IPS DF 6.9 (cell line): ENCODE results near the gene DDTL.
"Not testable (repeated sequence)": the region's sequence is repeated elsewhere in the genome, so short reads cannot be mapped to it uniquely, and the experiment has no call there.

Experiments used
- DNase-seq: peaks from one replicate; pipeline ENCODE4 v3.0.0-alpha.2; 2013; ENCODE audit warnings: low read depth, low spot score
- H3K27ac ChIP-seq: one replicate; pipeline ENCODE4 v1.5.1; 2013; ENCODE audit warnings: low read length, control low read depth
- H3K27me3 ChIP-seq: 2 replicates; pipeline ENCODE4 v1.6.1; 2013; ENCODE audit warnings: mild to moderate bottlenecking, low read length; ENCODE audit not compliant: control insufficient read depth, insufficient read depth
- H3K36me3 ChIP-seq: 2 replicates; pipeline ENCODE4 v1.6.1; 2013; ENCODE audit warnings: low read length; ENCODE audit not compliant: control insufficient read depth, insufficient read depth
- H3K4me1 ChIP-seq: 2 replicates; pipeline ENCODE4 v1.6.1; 2013; ENCODE audit warnings: low read length; ENCODE audit not compliant: control insufficient read depth, insufficient read depth
- H3K4me3 ChIP-seq: 2 replicates; pipeline ENCODE4 v1.5.1; 2013; ENCODE audit warnings: mild to moderate bottlenecking, low read length
- H3K9me3 ChIP-seq: 2 replicates; pipeline ENCODE4 v1.6.1; 2013; ENCODE audit warnings: low read length, inconsistent platforms; ENCODE audit not compliant: control insufficient read depth, insufficient read depth
- WGBS: extraction: QIAGEN DNeasy Blood & Tissue Kit; methylation state at CpG from one replicate; pipeline ENCODE4 v1.1.7; 2013; ENCODE audit warnings: mixed read lengths, missing lambda C conversion rate; ENCODE audit not compliant: insufficient read length, insufficient coverage; 5-methylcytosine and 5-hydroxymethylcytosine counted together

The DDTL gene

DNA sequence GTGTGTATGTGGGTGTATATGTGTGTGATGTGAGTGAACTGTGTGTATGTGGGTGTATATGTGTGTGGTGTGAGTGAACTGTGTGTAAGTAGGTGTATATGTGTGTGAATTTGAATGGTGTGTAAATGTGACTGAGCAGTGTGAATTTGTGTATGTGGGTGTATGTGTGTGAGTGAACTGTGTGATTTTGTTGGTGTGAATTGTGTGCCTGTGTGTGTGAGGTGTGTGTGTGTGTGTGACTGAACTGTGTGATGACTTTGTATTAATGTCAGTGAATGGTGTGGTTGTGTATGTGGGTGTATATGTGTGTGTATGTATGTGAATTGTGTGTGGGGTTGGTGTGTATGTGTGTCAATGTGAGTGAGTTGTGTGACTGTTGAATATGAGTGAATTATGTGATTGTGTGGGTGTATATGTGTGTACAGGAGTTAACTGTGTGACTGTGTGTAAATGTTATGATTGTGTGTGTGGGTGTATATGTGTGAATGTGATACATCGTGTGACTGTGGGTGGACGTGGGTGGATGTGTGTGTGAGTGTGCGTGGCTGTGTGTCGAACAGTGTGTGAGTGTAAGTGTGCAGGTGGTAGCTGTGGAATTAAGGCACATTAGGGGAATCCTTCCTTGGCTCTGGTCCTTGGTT lies 20.0 kb downstream of the DDTL start:
- WGBS: 100% methylated on average over 3 of the region's 4 CpGs

DNA sequence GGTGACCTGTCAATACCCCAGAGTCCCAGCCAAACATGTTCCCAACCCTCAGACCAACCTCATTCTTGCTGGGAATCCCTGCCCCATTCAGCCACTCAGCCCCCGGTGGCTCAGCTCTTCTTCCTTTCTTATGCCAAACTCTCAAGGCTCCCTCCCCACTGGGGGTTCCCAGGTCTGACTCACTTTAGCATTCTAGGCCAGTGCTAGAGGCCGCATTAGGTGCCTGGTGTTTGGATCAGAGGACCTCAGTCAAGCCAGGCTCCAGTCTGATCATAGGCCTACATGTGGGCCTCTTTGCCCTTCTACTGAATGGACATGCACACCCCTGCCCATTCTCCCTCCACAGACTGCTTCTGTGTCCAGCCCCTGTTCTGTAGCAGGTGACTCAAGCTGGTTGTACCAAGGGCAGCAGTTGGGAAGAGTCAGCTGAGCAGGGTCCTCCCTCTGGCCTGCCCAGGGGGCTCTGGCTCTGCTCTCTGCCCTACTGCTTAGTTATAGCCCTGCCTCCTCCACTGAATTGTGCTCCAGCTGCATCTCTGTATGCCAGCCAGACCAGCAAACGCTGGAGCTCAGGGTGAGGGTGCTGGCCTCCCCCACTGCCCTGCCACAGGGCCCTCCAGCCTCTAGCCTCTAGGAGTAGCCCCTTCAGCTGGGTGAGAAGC lies 23.0 kb downstream of the DDTL start:
- H3K27me3 ChIP-seq, H3K36me3 ChIP-seq, H3K4me3 ChIP-seq, H3K9me3 ChIP-seq, H3K4me1 ChIP-seq, H3K27ac ChIP-seq, DNase-seq: not testable (repeated sequence)
- WGBS: no CpG with 5 or more reads among the region's 3 CpGs

More for the DNA sequence above, 20.0 kb downstream of the DDTL start:
- H3K27me3 ChIP-seq, H3K4me1 ChIP-seq, H3K4me3 ChIP-seq, DNase-seq, H3K27ac ChIP-seq, H3K9me3 ChIP-seq, H3K36me3 ChIP-seq: not testable (repeated sequence)

DNA sequence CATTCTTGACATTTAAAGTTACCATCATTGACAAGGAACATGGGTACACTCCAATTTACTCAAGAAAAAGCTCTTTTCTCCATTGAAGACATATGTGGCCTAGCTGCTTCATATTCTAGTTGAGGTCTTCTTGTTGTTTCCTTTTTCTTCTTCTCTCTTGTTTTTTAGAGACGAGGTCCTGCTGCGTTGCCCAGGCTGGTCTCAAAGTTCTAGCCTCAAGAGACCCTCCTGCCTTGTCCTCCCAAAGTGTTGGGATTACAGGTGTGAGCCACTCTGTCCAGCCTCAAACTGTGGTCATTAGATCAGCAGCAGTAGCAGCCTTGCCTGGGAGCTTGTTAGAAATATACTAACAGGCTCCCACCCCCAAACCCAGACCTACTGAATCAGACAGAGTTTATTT lies 26.4 kb downstream of the DDTL start:
- not testable (repeated sequence) for H3K36me3 ChIP-seq, H3K27me3 ChIP-seq, H3K4me3 ChIP-seq, DNase-seq, H3K27ac ChIP-seq, H3K9me3 ChIP-seq, H3K4me1 ChIP-seq
- no CpG with 5 or more reads among the region's 2 CpGs for WGBS

DNA sequence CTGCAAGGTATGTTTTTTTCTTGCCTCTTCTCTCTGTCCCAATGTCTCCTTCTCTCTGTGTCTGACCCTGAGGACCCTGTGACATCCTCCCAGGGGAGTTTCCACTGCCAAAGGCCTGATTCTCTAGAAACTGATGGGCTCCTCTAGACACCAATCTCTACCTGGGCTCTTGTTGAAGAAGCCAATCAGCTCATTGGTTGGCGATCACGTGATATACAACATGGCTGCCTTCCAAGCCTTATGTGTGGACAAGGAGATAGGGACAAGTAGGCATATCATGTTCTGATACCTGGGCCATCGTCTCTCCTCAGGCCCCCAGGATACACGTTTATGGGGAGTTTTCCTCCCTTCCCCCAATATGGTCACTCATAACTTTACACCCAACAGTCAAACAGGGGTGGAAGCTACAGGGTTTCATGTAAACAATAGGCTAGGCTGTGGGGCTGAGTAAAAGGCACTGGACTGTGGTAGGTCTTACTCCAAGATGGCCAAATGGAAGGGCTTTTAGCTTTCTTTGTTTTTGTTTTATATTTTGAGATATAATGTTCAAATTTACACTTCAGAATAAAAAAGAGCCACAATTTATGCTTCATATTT lies 27.0 kb downstream of the DDTL start:
- no CpG with 5 or more reads among the region's 4 CpGs for WGBS

DNA sequence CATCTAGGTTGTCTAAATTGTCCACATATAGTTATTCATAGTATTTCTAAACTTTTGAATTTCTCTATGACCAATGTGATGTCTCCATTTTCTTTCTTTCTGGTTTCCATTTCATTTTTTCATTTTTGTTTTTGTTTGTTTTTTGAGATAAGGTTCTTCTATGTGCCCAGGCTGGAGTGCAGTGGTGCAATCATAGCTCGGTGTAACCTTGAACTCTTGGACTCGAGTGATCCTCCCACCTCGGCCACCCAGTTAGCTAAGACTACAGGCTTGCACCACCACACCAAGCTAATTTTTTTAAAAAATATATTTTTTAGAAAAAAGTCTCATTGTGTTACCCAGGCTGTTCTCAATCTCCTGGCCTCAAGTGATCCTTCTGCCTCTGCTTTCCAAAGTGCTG lies 30.4 kb downstream of the DDTL start:
- Histone ChIP-seq H3K9me3 (no peaks in the 10 kb centered on the region), H3K27me3 (no peaks in the 10 kb centered on the region), H3K4me1 (no peaks in the 10 kb centered on the region; the same call in 1 of the 2 replicates), H3K36me3 (no peaks in the 10 kb centered on the region), H3K27ac (no peak overlapping the region), H3K4me3 (no peak overlapping the region)
- DNase-seq: no peak
- no CpG with 5 or more reads among the region's 3 CpGs for WGBS

More for the DNA sequence above, 27.0 kb downstream of the DDTL start:
- not testable (repeated sequence) for H3K4me3 ChIP-seq, H3K27ac ChIP-seq, H3K9me3 ChIP-seq, H3K27me3 ChIP-seq, H3K4me1 ChIP-seq, DNase-seq, H3K36me3 ChIP-seq

DNA sequence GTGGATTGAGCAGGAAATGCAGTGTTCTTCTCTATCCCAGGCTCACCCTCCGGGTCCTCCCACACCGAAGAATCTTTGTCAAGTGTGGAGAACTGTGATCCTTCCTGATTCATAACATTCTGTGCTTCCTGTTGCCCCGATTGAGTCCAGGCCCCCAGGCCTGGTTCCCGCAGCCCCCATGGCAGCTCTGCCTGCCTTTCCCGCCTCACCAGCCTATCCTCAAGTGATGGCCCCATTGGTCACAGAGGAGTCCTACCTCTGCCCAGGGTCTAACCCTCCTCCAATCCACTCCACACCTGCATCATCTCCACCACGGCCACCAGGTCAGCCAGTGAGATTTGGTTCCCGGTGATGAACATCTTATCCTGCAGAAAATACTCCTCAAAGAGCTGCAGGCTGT lies 33.1 kb downstream of the DDTL start:
- H3K36me3 ChIP-seq, H3K4me3 ChIP-seq, H3K27ac ChIP-seq, H3K4me1 ChIP-seq, H3K9me3 ChIP-seq, H3K27me3 ChIP-seq, DNase-seq: not testable (repeated sequence)
- WGBS: no CpG with 5 or more reads among the region's 7 CpGs

DNA sequence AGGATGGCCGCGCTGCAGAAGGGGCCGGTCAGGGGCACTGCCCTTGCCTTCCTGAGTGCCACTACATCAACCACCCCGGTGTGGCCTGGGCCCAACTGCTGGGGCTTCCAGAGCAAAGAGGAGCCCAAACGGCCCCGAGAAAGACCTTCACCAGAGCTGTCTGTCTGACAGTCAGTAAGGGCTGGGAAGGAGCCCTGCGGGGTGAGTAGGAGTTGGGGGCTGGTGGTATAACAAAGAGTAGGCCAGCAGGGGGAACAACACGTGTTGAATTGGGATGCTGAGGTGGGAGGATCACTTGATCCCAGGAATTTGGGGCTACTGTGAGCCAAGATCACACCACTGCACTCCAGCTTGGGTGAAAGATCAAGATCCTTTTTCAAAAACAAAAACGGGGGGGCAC lies 34.6 kb downstream of the DDTL start:
- H3K27me3 ChIP-seq: no peaks in the 10 kb centered on the region
- no peak for DNase-seq
- WGBS: no CpG with 5 or more reads among the region's 9 CpGs
- no peak overlapping the region for H3K27ac ChIP-seq
- no peak overlapping the region for H3K4me3 ChIP-seq
- H3K4me1 ChIP-seq: no peaks in the 10 kb centered on the region; the same call in none of the 2 replicates
- no peaks in the 10 kb centered on the region for H3K36me3 ChIP-seq
- H3K9me3 ChIP-seq: no peaks in the 10 kb centered on the region

DNA sequence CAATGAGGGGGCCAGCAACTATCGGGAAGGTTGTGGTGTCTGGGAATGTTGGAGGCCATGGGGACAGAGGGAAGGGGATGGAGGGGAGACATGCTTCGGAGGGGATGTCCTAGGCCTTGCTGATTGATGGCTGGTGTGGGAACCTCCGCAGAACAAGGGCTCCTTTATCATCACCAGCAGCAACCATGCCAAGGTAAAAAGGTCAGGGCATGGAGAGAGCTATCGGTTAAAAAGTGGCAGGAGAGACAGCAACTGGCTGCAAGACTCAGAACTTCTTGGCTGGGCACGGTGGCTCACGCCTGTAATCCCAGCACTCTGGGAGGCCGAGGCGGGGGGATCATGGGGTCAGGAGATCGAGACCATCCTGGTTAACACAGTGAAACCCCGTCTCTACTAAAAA lies 35.6 kb downstream of the DDTL start:
- no peaks in the 10 kb centered on the region for H3K36me3 ChIP-seq
- H3K27me3 ChIP-seq: no peaks in the 10 kb centered on the region
- no peak overlapping the region for H3K27ac ChIP-seq
- DNase-seq: no peak
- no peak overlapping the region for H3K4me3 ChIP-seq
- no CpG with 5 or more reads among the region's 10 CpGs for WGBS
- H3K4me1 ChIP-seq: no peaks in the 10 kb centered on the region; the same call in none of the 2 replicates
- no peaks in the 10 kb centered on the region for H3K9me3 ChIP-seq

DNA sequence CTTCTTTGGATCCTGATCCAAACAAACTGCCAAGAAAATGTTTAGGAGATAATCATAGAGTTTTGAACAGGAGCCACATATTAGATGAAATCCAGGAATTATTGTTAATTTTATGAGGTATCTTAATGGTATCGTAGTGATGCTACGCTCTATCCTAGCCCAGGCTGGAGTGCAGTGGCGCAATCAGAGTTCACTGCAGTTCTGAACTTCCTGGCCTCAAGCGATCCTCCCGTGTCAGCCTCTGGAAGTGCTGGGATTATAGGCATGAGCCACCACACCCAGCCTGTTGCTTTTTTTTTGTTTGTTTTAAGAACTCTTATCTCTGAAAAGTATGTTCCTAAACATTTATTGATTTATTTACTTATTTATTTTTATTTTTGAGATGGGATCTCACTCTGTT lies 36.2 kb downstream of the DDTL start:
- no peak for DNase-seq
- Histone ChIP-seq H3K4me3 (no peak overlapping the region), H3K27ac (no peak overlapping the region), H3K36me3 (no peaks in the 10 kb centered on the region), H3K27me3 (no peaks in the 10 kb centered on the region), H3K4me1 (no peaks in the 10 kb centered on the region; the same call in none of the 2 replicates), H3K9me3 (no peaks in the 10 kb centered on the region)
- WGBS: no CpG with 5 or more reads among the region's 5 CpGs

DNA sequence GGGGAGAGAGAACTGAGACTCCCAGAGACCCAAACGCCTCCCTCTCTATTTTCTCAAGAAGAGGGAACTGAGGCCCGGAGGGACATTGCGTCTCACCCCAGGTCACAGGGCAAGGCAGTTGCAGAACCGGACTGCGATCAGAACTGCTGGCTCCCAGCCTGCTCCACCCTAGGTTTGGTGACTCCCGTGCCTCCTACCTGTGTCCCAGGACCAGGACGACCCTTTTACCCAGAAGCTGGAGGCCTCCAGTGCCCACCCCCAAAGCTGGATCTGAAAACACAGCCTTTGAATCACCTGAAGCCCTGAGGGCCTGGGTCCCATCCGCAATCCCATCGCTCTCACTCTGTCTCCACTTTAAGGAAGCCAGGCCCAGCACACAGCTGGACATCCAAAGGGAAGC lies 37.2 kb downstream of the DDTL start:
- H3K4me1 ChIP-seq: no peaks in the 10 kb centered on the region; the same call in none of the 2 replicates

More for the DNA sequence above, 37.2 kb downstream of the DDTL start:
- Histone ChIP-seq H3K27ac (no peak overlapping the region), H3K9me3 (no peaks in the 10 kb centered on the region), H3K27me3 (no peaks in the 10 kb centered on the region), H3K4me3 (no peak overlapping the region), H3K36me3 (no peaks in the 10 kb centered on the region)
- no peak for DNase-seq
- no CpG with 5 or more reads among the region's 9 CpGs for WGBS
